GM12878 (cell line): ENCODE data around the gene MARCHF10. TPM values are rescaled to one million over a fixed set of nuclear protein-coding genes. Genes with fewer than 3 reads are reported as not detected.

Experiments
- ATAC-seq: fragments of 200-7000 bp; cut with Tn5 transposase; 3 replicates; pipeline ENCODE4 v1.9.1; 2020; ENCODE audit warnings: mild to moderate bottlenecking, moderate library complexity
- BruUV-seq: library from RNA; stranded (reverse); fragments of 400-500 nt; replicated peaks from 2 replicates; lab custom pipeline; 2021; lab: Mats Ljungman, UMichigan
- CTCF ChIA-PET: fragments of 300-600 bp; sonication (Branson Sonifier 250); formaldehyde crosslinking; extraction: SDS; loops from one replicate; lab custom pipeline; 2021; ENCODE audit warnings: inconsistent platforms; lab: Yijun Ruan, JAX
- POLR2A ChIA-PET: fragments of 350-600 bp; formaldehyde crosslinking; extraction: SDS; loops from one replicate; lab custom pipeline; 2021; ENCODE audit warnings: inconsistent platforms; lab: Charles Lee
- RAD21 ChIA-PET: fragments of 300-600 bp; sonication (Branson Sonifier 250); formaldehyde crosslinking; loops from one replicate; lab custom pipeline; 2023; ENCODE audit warnings: antibody characterized with exemption; ENCODE audit not compliant: unreplicated experiment; lab: Charles Lee
- SMC1A ChIA-PET: fragments of 300-600 bp; sonication (Branson Sonifier 250); formaldehyde crosslinking; loops from one replicate; lab custom pipeline; 2023; ENCODE audit not compliant: unreplicated experiment, uncharacterized antibody; lab: Charles Lee
- DNase-seq: peaks from one replicate; pipeline ENCODE4 v3.0.0-alpha.2; 2011; ENCODE audit warnings: low read depth, low spot score
- FAIRE-seq: peaks from 3 replicates; lab custom pipeline; 2011; peaks lifted over from hg19 to GRCh38; lab: Jason Lieb, UNC
- H2AFZ ChIP-seq: 2 replicates; pipeline ENCODE4 v1.6.0; 2011; ENCODE audit warnings: low read depth, low read length, control low read depth; ENCODE audit not compliant: control insufficient read depth
- H3K27ac ChIP-seq: 2 replicates; pipeline ENCODE4 v1.5.1; 2011; ENCODE audit warnings: control low read depth; ENCODE audit not compliant: control insufficient read depth, insufficient read depth
- H3K27me3 ChIP-seq, 2 experiments: replicated peaks in 1 of 2; 2 replicates each; pipeline versions ENCODE4 v1.6.0 to v1.6.1; 2011; ENCODE audit warnings: low read length in 1 of 2; ENCODE audit not compliant: control insufficient read depth in 2 of 2, insufficient read depth in 2 of 2
- H3K36me3 ChIP-seq, 2 experiments: 2 replicates each; pipeline ENCODE4 v1.5.1; 2011; ENCODE audit warnings: low read length in 1 of 2; ENCODE audit not compliant: control insufficient read depth in 2 of 2, insufficient read depth in 2 of 2
- H3K4me1 ChIP-seq: 2 replicates; pipeline ENCODE4 v1.6.1; 2011; ENCODE audit warnings: mild to moderate bottlenecking, low read length, moderate library complexity, mixed read lengths; ENCODE audit not compliant: control insufficient read depth, insufficient read depth
- H3K4me2 ChIP-seq: 2 replicates; pipeline ENCODE4 v1.6.0; 2011; ENCODE audit warnings: control low read depth; ENCODE audit not compliant: control insufficient read depth, insufficient read depth
- H3K4me3 ChIP-seq: fragments of 200-600 bp; sonication (generic); 2 replicates; pipeline ENCODE4 v1.5.1; 2016
- H3K79me2 ChIP-seq: 2 replicates; pipeline ENCODE4 v1.6.0; 2011; ENCODE audit warnings: low read length; ENCODE audit not compliant: control insufficient read depth, insufficient read depth
- H3K9ac ChIP-seq: 2 replicates; pipeline ENCODE4 v1.8.0; 2011; ENCODE audit warnings: low read length, control low read depth, mixed read lengths; ENCODE audit not compliant: control insufficient read depth, insufficient read depth
- H3K9me3 ChIP-seq: replicated peaks from 3 replicates; pipeline ENCODE4 v1.5.1; 2011; ENCODE audit warnings: mild to moderate bottlenecking, low read length; ENCODE audit not compliant: control insufficient read depth, insufficient read depth
- H4K20me1 ChIP-seq: 2 replicates; pipeline ENCODE4 v1.6.0; 2011; ENCODE audit not compliant: control insufficient read depth, insufficient read depth
- ATF3 ChIP-seq: IDR thresholded peaks from 2 replicates; pipeline ENCODE4 v1.6.1; 2011; ENCODE audit warnings: low read depth, mild to moderate bottlenecking, low read length, moderate library complexity, borderline replicate concordance; ENCODE audit errors: extremely low read depth
- IRF5 ChIP-seq: fragments of 450-650 bp; IDR thresholded peaks from 2 replicates; pipeline ENCODE4 v1.6.1; 2017; ENCODE audit warnings: borderline replicate concordance
- NFIC ChIP-seq: IDR thresholded peaks from 2 replicates; pipeline ENCODE4 v1.6.1; 2012; ENCODE audit warnings: low read depth, mild to moderate bottlenecking, inconsistent platforms, low read length, moderate library complexity
- POLR2AphosphoS2 ChIP-seq: IDR thresholded peaks from 2 replicates; pipeline ENCODE4 v1.6.1; 2011; ENCODE audit warnings: low read depth, mild to moderate bottlenecking, low read length, improper control_type of control experiment, moderate library complexity
- SREBF1 ChIP-seq: IDR thresholded peaks from 2 replicates; pipeline ENCODE4 v1.6.1; 2012; ENCODE audit warnings: mild to moderate bottlenecking, low read length
- SRF ChIP-seq, 2 experiments: IDR thresholded peaks; 2 replicates each; pipeline ENCODE4 v1.6.1; 2011; ENCODE audit warnings: low read depth in 2 of 2, low read length in 2 of 2, mild to moderate bottlenecking in 1 of 2, moderate library complexity in 1 of 2
- ZNF384 ChIP-seq: IDR thresholded peaks from 2 replicates; pipeline ENCODE4 v1.6.1; 2012; ENCODE audit warnings: low read depth, mild to moderate bottlenecking, low read length, improper control_type of control experiment, borderline replicate concordance
- WGBS: methylation state at CpG from one replicate; pipeline ENCODE4 v1.1.6; 2016; ENCODE audit warnings: low lambda C conversion rate; ENCODE audit not compliant: insufficient replicate concordance, insufficient coverage; ENCODE audit errors: missing lambda C conversion rate; 5-methylcytosine and 5-hydroxymethylcytosine counted together
- in situ Hi-C: fragments of 300-500 bp; cut with MboI; formaldehyde crosslinking; loops from 9 replicates; pipeline ENCODE4 v1.14.3; 2018; ENCODE audit warnings: mixed read lengths
- intact Hi-C: fragments of 100-400 bp; cut with micrococcal nuclease; formaldehyde crosslinking; loops from one replicate; pipeline ENCODE4 v1.14.2; 2022; ENCODE audit not compliant: unreplicated experiment
- polyA plus RNA-seq, 11 experiments: library from polyadenylated mRNA; depleted of rRNA in 4 of 11; unstranded in 6 of 11; stranded (reverse) in 5 of 11; fragments of >200 nt; fragmentation: Nextera tagmentation in 4 of 11; fragmentation: Illumina TruSeq in 1 of 11; extraction: Ambion mirVana in 4 of 11; extraction: Trizol in 1 of 11; gene quantifications; 1 replicate in 1 of 11; 2 replicates in 10 of 11; pipeline versions ENCODE4 v1.2.1 to v1.2.3, GENCODE V29; 2011 to 2016; ENCODE audit warnings: inconsistent platforms in 2 of 11, missing spikeins in 2 of 11, low read depth in 1 of 11
- total RNA-seq, 4 experiments: library from RNA; depleted of rRNA in 3 of 4; stranded (reverse); fragments of >200 nt in 3 of 4; fragmentation: Illumina TruSeq in 1 of 4; extraction: Trizol in 1 of 4; gene quantifications; 2 replicates each; pipeline versions ENCODE4 v1.2.1 to v1.2.3, GENCODE V29; 2013 to 2021

The MARCHF10 gene
- total and polyA plus RNA-seq, 10 of the 15 experiments (the other 5 are each of a cell fraction or from before 2014, with no cell fraction given) = 0.11 to 0.24 TPM; not detected in 8

DNA sequence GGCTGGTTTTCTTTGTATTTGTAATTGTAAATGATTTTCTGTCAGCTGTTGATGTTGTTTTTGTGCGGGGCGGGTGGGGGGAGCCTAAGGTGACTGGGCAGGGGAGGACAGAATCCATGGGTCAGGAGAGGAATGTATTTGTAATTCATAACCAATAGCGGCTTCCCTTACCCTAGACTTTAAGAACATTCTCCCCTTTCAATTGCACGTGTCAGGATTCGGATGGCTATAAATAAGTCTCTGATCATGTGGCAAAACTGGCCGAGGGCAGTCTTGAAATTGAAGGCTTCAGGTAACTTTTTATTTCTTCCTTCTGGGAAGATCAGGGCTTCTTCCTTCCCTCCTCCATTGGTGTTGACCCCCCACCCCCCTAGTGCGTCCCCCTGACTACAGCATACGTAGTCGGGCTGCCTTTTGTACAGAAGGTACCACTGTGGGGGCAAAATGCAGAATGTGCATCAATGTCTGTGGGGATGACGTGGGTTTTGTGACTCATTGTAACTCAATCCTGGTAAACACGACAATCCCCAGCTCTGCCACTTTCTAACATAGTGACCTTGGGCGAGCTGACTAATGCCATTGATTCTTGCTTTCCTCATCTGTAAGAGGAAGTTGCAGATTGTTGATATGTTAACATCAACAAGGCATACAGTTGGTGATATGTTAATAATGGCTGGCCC is 16.2 kb downstream of the MARCHF10 start:
- Histone ChIP-seq H3K9ac (no peak overlapping the region), H3K9me3 (no peaks in the 10 kb centered on the region), H3K27me3 (no peaks in the 10 kb centered on the region; a peak in 1 of 4 replicates), H3K36me3 (no peaks in the 10 kb centered on the region), H3K27ac (no peak overlapping the region), H2AFZ (no peak overlapping the region), H4K20me1 (no peaks in the 10 kb centered on the region), H3K4me1 (no peaks in the 10 kb centered on the region), H3K79me2 (no peaks in the 10 kb centered on the region), H3K4me2 (no peak overlapping the region), H3K4me3 (no peak overlapping the region)
- no TSS peak for BruUV-seq
- in situ Hi-C loops (no loop called here), intact Hi-C loops (no loop called here)
- POLR2A ChIA-PET = no interaction called here
- CTCF ChIA-PET = no interaction called here
- TF ChIP-seq SREBF1 (no peak), POLR2AphosphoS2 (no peak), NFIC (no peak), ZNF384 (no peak), SRF (IDR thresholded peaks at IDR 0.05; ENCODE audit: low read depth in 2 of 2, low read length in 2 of 2) (no peak), IRF5 (no peak), ATF3 (no peak)
- FAIRE-seq (no peak), DNase-seq (no peak), ATAC-seq (no peak)
- SMC1A ChIA-PET = no interaction called here
- RAD21 ChIA-PET = no interaction called here
- WGBS = 40% methylated on average over 12 of the region's 12 CpGs
